ENCODE results near the gene RTKN.
A peak's percentile ranks its signal among the peaks of the same experiment; 100 is the strongest.
"Not testable (repeated sequence)": the region's sequence is repeated elsewhere in the genome, so short reads cannot be mapped to it uniquely, and the experiment has no call there.

The RTKN gene

DNA sequence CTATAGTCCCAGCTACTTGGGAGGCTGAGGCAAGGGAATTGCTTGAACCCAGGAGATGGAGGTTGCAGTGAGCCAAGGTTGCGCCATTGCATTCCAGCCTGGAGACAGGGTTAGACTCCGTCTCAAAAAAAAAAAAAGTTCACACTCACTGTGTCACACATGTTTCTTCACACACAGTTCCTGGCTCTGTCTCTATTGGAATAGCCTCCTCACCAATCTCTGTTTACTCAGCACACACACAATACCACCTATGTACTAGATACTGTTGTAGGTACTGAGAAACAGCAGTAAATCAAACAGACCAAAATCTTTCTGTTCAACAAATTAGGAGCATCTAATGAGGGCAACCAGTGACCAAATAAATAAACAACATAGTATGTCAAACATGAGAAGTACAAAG, 44.4 kb upstream of the RTKN start:
- Histone ChIP-seq H3K9me3 (ENCODE audit: insufficient read depth, low read length, severe bottlenecking) (no peaks in the 10 kb centered on the region), H4K20me1 (ENCODE audit: insufficient read depth, low read length) (peaks cover 9% of the 10 kb centered on the region), H3K27me3 (ENCODE audit: insufficient read depth, low read length, poor library complexity) (no peaks in the 10 kb centered on the region), H3K79me2 (ENCODE audit: insufficient read depth, low read length) (peaks cover 49% of the 10 kb centered on the region), H3K4me3 (ENCODE audit: low read depth in 1 of 2, low read length in 2 of 2) (no peak overlapping the region), H3K36me3 (ENCODE audit: insufficient read depth, low read length) (peaks cover 66% of the 10 kb centered on the region), H3K4me2 (ENCODE audit: insufficient read depth, low read length) (no peak overlapping the region), H3K4me1 (ENCODE audit: insufficient read depth, low read length) (peaks cover 28% of the 10 kb centered on the region), H2AFZ (ENCODE audit: low read depth, low read length) (no peak overlapping the region), H3K9ac (ENCODE audit: low read depth, low read length) (no peak overlapping the region), H3K27ac (ENCODE audit: low read length) (no peak overlapping the region)
- no peak for TF ChIP-seq EZH2 (IDR thresholded peaks at IDR 0.05; ENCODE audit: borderline replicate concordance, low read depth, low read length, severe bottlenecking)
- TF ChIP-seq, protein P1, sequence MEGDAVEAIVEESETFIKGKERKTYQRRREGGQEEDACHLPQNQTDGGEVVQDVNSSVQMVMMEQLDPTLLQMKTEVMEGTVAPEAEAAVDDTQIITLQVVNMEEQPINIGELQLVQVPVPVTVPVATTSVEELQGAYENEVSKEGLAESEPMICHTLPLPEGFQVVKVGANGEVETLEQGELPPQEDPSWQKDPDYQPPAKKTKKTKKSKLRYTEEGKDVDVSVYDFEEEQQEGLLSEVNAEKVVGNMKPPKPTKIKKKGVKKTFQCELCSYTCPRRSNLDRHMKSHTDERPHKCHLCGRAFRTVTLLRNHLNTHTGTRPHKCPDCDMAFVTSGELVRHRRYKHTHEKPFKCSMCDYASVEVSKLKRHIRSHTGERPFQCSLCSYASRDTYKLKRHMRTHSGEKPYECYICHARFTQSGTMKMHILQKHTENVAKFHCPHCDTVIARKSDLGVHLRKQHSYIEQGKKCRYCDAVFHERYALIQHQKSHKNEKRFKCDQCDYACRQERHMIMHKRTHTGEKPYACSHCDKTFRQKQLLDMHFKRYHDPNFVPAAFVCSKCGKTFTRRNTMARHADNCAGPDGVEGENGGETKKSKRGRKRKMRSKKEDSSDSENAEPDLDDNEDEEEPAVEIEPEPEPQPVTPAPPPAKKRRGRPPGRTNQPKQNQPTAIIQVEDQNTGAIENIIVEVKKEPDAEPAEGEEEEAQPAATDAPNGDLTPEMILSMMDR (IDR thresholded peaks at IDR 0.05; ENCODE audit: borderline replicate concordance, extremely low read depth, low read length, poor library complexity, severe bottlenecking) = no peak
- ATAC-seq (ENCODE audit: insufficient read depth, low read depth) (no peak), DNase-seq (no peak)

DNA sequence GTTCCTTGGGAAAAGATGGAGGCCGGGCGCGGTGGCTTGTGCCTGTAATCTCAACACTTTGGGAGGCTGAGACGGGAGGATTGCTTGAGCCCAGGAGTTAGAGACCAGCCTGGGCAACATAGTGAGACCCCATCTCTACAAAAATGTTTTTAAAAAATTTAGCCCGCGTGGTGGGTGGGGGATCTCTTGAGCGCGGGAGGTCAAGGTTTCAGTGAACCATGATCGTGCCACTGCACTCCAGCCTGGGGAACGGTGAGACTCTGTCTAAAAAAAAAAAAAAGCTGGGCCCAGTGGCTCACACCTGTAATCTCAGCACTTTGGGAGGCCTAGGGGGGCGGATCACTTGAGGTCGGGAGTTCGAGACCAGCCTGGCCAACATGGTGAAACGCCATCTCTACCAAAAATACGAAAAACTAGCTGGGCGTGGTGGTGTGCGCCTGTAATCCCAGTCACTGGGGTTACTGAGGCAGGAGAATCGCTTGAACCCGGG, 42.0 kb upstream of the RTKN start:
- not testable (repeated sequence) for DNase-seq; H3K27me3 ChIP-seq (ENCODE audit: insufficient read depth, low read length, poor library complexity); ATAC-seq (ENCODE audit: insufficient read depth, low read depth); H3K9me3 ChIP-seq (ENCODE audit: insufficient read depth, low read length, severe bottlenecking)
- Histone ChIP-seq H3K4me1 (ENCODE audit: insufficient read depth, low read length) (peaks cover 40% of the 10 kb centered on the region), H3K27ac (ENCODE audit: low read length) (peak overlapping the region; percentile 99), H3K4me2 (ENCODE audit: insufficient read depth, low read length) (peak overlapping the region; percentile 100), H3K4me3 (ENCODE audit: low read depth in 1 of 2, low read length in 2 of 2) (peak overlapping the region; percentile 88 to 95), H3K36me3 (ENCODE audit: insufficient read depth, low read length) (peaks cover 60% of the 10 kb centered on the region), H4K20me1 (ENCODE audit: insufficient read depth, low read length) (peaks cover 15% of the 10 kb centered on the region), H2AFZ (ENCODE audit: low read depth, low read length) (peak overlapping the region; percentile 99), H3K79me2 (ENCODE audit: insufficient read depth, low read length) (peaks cover 65% of the 10 kb centered on the region), H3K9ac (ENCODE audit: low read depth, low read length) (peak overlapping the region; percentile 92)

DNA sequence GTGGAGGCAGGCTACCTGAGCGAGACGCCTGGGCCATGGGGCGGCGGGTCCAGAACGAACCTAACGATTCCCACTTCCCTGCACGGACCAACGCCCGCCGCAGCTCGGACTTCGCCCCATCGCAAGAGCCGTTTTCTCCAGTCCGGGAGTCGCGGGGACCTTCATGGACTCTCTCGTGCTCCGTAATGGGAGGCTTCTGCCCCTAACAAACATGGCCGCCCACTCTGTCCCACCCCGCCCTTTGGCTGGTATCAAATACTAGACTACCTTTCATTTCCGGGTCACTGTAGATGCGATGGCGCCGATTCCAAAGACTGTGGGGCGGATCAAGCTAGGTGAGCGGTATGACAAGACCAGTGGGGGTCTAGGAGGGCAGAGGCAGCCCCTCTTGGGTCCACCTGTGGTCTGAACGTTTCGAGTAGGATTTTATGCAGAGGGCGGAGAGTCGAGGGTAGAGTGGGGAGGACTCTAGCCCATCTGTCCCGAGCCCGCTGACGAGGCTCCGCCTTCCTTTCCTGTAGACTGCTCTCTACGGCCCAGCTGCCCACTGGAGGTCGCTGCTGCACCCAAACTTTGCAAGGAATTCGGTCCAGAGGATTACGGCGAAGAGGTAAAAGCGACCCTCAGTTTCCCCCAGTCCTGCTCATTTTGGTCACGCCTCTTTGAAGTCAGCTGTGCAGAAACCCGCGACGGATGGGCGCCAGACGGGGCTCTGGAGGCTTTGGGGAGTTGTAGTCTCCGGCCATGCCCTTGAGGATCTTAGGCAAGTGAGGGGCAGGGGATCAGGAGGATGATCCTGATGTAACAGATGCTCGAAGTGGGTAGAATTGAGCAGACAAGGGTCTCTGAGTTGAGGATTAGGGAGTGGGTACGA, 41.3 kb upstream of the RTKN start, which contains the start of the genes CCDC142 and TTC31:
Gene CCDC142, minus strand, starts transcription at position 198 of the 874 bp plus-strand sequence. Its CDS starts 161 bp downstream, at position 37.
Gene TTC31, plus strand, starts transcription at position 281 of the 874 bp plus-strand sequence. Its CDS starts 15 bp downstream, at position 296.
- no peak for TF ChIP-seq EZH2 (IDR thresholded peaks at IDR 0.05; ENCODE audit: borderline replicate concordance, low read depth, low read length, severe bottlenecking)
- TF ChIP-seq, protein P1 (IDR thresholded peaks at IDR 0.05; ENCODE audit: borderline replicate concordance, extremely low read depth, low read length, poor library complexity, severe bottlenecking) = peak; percentile 97
- Histone ChIP-seq H3K4me3 (ENCODE audit: low read depth in 1 of 2, low read length in 2 of 2) (peak within 1 kb of the TSS; percentile 88 to 95), H3K27ac (ENCODE audit: low read length) (peak within 1 kb of the TSS; percentile 99), H3K27me3 (ENCODE audit: insufficient read depth, low read length, poor library complexity) (no peaks in the 10 kb centered on the region), H3K4me2 (ENCODE audit: insufficient read depth, low read length) (peak within 1 kb of the TSS; percentile 100), H3K36me3 (ENCODE audit: insufficient read depth, low read length) (peaks cover 53% of the 10 kb centered on the region), H3K9ac (ENCODE audit: low read depth, low read length) (peak within 1 kb of the TSS; percentile 92), H3K79me2 (ENCODE audit: insufficient read depth, low read length) (peaks cover 61% of the 10 kb centered on the region), H3K9me3 (ENCODE audit: insufficient read depth, low read length, severe bottlenecking) (no peaks in the 10 kb centered on the region), H4K20me1 (ENCODE audit: insufficient read depth, low read length) (peaks cover 15% of the 10 kb centered on the region), H2AFZ (ENCODE audit: low read depth, low read length) (peak within 1 kb of the TSS; percentile 99), H3K4me1 (ENCODE audit: insufficient read depth, low read length) (peaks cover 40% of the 10 kb centered on the region)
- DNase-seq (peak; percentile 96), ATAC-seq (ENCODE audit: insufficient read depth, low read depth) (peak; percentile 88)

All from DND-41 (cell line).